AG08395 (cell line): Measurements from ENCODE around the gene WASF2.
"Not testable (repeated sequence)": the region's sequence is repeated elsewhere in the genome, so short reads cannot be mapped to it uniquely, and the experiment has no call there.

Source experiments
- DNase-seq: peaks from one replicate; pipeline ENCODE4 v3.0.0; 2012; ENCODE audit warnings: mixed read lengths, low spot score

The WASF2 gene

GRCh38 chr1:27397749-27398148 lies 92.2 kb downstream of the WASF2 start:
- no peak for DNase-seq

- DNase-seq: no peak
Measured at GRCh38 chr1:27397110-27397509, 92.9 kb downstream of the WASF2 start.

DNA sequence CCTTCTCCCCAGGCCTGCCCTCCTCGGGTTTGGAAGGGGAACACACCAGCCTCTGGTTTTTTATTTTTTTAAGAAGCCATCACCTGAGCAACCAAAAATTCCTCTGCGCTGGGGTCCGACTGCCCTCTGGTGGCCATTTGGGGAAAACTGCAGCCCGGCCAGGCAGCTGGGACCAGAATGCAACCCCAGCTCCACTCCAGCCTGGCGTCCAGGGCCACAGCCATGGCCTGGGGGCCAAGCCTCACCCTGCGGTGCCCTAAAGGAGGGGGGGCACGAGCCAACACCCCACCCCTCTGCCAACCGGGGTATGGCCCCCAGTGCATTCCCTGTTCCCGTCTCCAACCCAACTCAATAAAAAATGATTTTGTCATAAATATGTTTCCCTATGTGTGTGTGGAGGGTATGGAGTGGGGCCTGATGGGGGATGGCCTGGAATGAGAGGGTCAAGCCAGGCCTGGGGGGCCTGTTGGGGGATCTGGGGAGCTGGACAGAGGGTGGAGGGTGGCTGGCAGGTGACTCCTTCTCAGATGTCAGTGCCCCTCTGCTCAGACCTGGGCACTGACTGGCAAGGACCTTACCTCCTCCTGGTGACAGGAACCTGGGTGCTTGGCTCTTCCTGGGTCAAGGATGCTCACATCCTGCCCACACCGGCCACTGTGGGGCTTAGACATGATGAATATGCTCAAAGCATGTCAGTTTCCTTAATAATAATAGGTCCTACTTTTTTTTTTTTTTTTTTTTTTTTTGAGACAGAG lies 94.3 kb downstream of the WASF2 start:
- DNase-seq: peak; percentile 79

DNA sequence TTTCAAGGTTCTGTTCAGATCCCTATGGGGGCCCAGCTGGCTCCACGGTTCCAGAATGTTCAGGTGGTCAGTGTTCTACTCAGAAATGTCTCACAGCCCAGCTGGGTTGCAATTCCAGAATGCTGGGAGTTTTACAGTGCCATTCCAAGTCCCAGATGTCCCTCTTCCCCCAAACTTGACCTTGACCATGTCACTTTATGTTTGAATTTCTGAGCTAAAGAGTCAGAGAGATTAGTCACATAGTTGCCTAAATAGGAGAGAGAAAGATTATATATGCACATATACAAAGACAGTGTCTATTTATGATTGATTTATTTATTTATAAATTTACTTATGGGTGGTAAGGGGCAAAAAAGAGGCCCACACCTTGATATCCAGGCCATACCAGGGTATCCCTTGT lies 95.0 kb downstream of the WASF2 start:
- DNase-seq: no peak

DNA sequence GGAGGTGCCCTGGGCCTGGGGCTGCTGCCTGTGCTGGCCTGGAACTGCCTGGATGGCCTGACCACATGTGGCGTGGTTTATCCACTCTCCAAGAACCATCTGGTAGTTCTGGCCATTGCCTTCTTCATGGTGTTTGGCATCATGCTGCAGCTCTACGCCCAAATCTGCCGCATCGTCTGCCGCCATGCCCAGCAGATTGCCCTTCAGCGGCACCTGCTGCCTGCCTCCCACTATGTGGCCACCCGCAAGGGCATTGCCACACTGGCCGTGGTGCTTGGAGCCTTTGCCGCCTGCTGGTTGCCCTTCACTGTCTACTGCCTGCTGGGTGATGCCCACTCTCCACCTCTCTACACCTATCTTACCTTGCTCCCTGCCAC lies 95.7 kb downstream of the WASF2 start:
- no peak for DNase-seq

DNA sequence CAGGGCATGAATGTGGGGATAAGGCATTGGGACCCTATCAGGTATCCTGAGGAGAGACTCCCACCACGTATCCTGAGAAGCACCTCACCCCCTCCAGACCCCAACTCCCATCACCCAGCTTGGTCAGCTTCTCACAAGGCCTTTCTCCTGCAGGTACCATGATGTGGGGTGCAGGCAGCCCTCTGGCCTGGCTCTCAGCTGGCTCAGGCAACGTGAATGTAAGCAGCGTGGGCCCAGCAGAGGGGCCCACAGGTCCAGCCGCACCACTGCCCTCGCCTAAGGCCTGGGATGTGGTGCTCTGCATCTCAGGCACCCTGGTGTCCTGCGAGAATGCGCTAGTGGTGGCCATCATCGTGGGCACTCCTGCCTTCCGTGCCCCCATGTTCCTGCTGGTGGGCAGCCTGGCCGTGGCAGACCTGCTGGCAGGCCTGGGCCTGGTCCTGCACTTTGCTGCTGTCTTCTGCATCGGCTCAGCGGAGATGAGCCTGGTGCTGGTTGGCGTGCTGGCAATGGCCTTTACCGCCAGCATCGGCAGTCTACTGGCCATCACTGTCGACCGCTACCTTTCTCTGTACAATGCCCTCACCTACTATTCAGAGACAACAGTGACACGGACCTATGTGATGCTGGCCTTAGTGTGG lies 96.2 kb downstream of the WASF2 start:
- no peak for DNase-seq

DNA sequence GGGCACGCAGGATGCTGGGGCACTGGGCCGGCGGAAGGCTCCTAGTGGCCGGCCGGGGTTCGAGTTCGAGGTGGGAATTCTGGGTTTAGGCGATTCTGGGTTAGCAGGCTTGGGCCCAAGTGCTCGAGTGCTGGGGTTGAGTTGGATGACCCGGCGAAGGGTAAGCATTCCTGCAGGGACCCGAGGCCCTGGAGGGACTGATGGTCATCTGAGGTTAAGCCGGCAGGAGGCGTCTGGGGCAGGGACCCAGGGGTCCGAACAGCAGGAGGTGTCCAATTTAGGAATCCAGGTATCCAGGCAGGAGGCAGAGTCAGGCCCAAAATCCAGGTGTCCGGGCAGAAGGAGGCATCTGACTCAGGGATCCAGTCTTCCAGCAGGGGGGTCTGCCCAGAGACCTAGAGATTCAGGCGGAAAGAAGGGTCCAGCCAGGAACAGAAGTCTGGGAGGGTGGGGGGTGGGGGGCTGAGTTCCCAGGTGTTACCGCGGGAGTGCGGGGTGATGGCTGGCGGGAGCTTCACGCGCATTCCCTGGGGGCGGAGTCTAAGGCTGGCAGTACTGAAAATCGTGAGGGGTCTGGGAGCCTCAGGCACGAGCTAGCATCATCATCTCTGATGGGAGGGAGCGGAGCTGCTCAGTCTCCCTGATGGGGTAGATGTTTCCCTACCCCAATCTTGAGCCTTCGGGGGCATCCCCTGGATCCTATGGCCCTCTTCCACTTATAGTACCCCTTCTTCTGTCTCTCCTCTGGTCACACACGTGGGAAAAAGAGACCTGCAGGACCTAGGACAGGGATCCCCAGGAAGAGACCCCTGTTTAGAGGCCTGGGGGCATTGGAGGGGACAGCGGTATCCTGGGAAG lies 97.0 kb downstream of the WASF2 start:
- no peak for DNase-seq

GRCh38 chr1:27392096-27392777 lies 97.7 kb downstream of the WASF2 start, which contains the start of gene GPR3:
GPR3 (plus strand) TSS chr1:27392622; CDS start chr1:27393799, 1,177 bp downstream.
- DNase-seq: peak; percentile 97

GRCh38 chr1:27391511-27392095 lies 98.4 kb downstream of the WASF2 start:
- DNase-seq: peak; percentile 51

DNA sequence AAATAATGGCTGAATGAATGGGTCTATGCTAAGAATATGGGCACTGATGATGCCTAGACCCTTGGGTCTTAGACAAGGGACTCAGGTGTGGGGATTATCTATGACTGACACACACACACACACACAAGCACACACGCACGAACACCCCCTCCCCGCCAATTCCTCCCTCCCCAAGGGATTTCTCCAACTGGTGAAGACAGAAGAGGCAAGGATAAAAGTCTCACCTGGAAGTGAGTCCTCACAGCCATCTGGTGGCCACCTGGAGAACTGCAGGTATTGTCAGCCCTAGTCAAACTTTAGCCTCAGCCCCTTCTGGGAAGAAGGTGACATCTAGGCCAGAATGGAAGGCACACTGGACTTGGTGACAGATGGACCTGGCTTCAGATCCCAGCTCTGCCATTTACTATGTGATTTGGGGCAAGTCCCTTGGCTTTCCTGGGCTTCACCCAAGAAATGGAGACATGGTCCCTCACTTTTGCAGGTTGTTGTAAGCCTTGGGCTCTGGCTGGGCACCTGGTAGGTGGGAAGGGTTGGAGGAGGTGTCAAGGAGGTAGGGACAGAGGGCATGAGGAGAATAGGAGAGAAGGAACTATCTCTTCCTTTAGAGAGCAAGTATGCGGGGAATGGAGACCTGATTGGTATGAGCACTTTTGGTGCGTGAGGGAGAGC lies 101.5 kb downstream of the WASF2 start:
- peak; percentile 51 for DNase-seq

- DNase-seq: not testable (repeated sequence)
Measured at GRCh38 chr1:27384797-27385196, 105.2 kb downstream of the WASF2 start.

- DNase-seq: no peak
Measured at GRCh38 chr1:27383661-27384060, 106.3 kb downstream of the WASF2 start.

GRCh38 chr1:27383039-27383605 lies 106.8 kb downstream of the WASF2 start, which contains the start of gene CD164L2:
CD164L2 (minus strand) TSS chr1:27383333; CDS start chr1:27383239, 94 bp downstream.
- no peak for DNase-seq

- no peak for DNase-seq
Measured at GRCh38 chr1:27381969-27382762, 107.8 kb downstream of the WASF2 start.

- DNase-seq: no peak
Measured at GRCh38 chr1:27380766-27381733, 108.9 kb downstream of the WASF2 start.

DNA sequence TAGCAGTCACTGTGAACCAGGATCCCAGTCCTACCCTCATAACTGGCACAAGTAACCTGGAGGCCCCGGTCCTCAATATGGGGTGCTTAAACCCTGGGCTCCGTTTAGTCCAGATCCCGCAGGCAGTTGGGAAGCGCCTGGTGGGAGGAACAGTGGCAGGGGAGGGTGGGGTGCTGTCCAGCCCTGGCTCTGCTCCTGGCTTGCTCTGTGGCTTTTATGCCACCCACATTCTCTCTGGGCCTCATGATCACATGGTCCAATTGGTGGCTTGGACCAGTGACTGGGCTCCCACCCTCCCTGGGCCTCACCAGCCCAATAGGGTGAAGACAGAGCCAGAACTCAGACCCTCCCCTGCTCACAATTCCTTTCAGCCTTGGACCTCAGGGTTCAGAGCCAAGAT lies 109.7 kb downstream of the WASF2 start:
- DNase-seq: peak; percentile 30

DNA sequence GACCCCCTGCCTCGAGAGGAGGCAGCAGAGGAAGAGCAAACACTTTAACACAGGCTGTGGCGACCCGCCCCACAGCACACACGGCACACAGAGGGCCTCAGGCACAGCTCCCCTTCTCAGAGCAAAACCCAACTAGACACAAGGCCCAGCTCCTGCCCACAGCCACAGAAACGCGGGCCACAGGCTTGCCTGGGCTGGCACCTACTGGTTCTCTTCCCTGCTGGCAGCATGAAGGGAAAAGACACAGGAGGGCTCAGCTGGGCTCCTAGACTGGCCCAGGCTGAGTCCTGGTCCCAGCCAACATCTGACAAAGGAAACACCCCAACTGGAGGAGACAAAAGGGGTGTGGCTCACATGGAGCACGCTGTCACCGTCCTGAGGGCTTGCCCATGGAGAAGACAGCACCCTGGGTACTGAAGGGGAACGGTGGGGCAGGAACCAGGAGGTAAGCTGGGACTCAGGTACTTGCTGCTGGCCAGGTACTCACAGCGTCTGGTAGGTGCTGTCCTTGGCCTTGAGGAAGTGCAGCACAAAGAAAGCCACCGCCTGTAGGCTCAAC lies 110.3 kb downstream of the WASF2 start:
- no peak for DNase-seq

DNA sequence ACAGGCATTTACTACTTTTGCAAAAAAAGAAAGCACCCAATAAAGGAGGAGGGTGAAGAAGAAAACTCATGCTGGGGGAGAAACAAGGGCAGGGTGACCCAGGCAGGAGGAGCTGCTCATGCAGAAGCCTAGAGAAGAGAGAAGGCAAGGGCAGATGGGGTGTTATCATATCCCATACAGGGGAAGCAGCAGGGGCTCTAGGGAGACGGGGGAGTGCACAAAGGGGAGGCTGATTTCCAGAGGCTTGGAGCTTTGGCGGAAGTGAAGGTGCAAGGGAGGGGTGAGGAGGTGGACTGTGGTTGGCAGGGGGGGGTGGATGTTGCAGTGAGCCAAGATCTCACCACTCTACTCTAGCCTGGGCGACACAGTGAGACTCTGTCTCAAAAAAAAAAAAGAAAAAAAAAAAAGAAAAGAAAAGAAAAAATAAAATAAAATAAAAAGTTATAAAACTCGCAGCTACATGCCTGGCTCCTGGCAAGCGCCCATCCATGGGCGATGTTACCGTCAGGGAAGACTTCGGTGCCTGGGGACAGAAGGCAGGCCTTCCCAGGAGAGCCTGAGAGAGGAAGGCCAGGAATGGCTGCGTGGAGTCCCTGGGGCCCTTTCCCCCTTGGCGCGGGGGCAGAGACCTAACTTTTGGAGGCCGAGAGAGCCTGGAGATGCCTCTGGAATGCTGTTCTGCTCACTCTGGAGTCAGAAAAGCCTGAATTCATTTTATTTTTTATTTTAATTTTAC lies 112.0 kb downstream of the WASF2 start:
- no peak for DNase-seq
